HG02970 (cell line): Measurements from ENCODE around the gene BTN2A1.

Source experiments
- ATAC-seq: cut with Tn5 transposase; IDR thresholded peaks from one replicate; pipeline ENCODE4 v1.9.1; 2021; ENCODE audit warnings: mild to moderate bottlenecking, moderate library complexity, moderate number of reproducible peaks; ENCODE audit not compliant: unreplicated experiment, low FRiP score

BTN2A1 gene

DNA sequence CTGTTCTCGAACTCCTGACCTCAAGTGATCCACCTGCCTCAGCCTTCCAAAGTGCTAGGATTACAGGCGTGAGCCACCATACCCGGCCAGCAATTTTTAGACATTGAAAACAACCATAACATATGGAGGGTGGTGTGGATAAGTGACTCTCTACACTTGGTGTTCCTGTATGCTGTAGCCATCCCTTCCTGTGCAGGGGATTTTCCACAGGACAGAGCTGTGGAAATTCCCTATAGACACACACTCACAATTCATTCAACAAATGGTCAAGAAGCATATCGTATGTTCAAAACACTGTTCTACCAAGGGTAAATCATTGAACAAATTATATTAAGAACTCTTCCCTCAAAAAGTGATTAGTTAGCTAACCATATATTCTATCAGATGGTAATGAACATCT, 6.3 kb downstream of the BTN2A1 start:
- ATAC-seq, result no peak

DNA sequence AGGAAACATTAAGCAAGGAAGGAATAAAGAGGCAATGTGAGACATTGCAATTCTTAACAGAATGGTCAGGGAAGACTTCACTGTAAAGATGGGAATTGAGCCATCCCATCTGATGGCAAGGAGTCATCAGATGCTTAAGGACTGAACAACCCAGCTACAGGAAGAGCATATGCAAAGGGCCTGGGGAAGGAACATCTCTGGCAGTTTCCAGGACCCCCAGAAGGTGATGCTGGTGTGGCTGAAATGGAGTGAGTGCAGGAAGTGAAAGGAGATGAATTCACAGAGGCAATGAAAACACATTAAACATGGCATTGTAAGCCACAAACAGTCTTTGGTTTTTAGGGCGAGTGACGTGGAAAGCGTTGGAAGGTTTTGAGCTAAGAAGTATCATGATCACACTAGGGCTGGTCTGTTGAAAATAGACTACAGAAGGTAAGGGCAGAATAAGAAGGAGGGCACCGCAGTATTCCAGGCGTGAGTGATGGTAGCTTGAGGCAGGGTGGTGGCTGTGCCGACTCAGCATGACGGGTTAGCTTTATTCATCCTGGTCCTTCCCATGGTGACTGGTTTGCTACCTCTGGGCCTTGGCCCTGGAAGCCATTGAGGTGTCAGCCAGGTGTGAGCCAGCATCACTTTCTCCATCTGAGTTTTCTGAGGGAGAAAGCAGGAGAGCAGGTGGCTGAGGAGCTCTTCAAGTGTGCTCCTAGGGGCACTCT, 6.8 kb downstream of the BTN2A1 start:
- no peak for ATAC-seq

DNA sequence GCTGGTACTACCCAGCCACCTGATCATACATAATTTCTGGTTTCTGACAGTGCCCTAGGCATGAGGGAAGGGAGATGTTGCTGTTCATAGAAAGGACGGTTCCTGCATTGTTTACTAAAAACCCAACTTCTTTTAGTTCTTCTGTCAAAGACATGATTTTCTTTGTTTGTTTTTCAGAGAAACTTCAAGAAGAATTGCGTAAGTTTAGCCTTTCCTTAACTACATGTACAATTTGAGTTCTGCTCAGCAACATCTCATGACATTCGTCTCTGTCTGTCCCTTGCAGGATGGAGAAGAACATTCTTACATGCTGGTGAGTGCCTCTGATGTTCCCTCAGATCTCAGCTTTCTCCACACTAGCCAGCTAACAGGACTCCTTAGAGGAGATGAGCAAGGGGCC, 8.0 kb downstream of the BTN2A1 start:
- ATAC-seq, result no peak

- no peak for ATAC-seq
Measured at GRCh38 chr6:26468829-26469228, 11.1 kb downstream of the BTN2A1 start.

GRCh38 chr6:26470643-26471042, 12.9 kb downstream of the BTN2A1 start:
- no peak for ATAC-seq

- no peak for ATAC-seq
Measured at GRCh38 chr6:26471970-26472369, 14.2 kb downstream of the BTN2A1 start.

- ATAC-seq, result no peak
Measured at GRCh38 chr6:26472549-26473290, 15.0 kb downstream of the BTN2A1 start.

GRCh38 chr6:26473429-26473757, 15.6 kb downstream of the BTN2A1 start:
- no peak for ATAC-seq

GRCh38 chr6:26473758-26474438, 16.1 kb downstream of the BTN2A1 start:
- peak; percentile 92 for ATAC-seq

- ATAC-seq, result no peak
Measured at GRCh38 chr6:26474439-26474881, 16.7 kb downstream of the BTN2A1 start.

GRCh38 chr6:26475823-26476729, 18.3 kb downstream of the BTN2A1 start:
- no peak for ATAC-seq

- no peak for ATAC-seq
Measured at GRCh38 chr6:26476896-26477295, 19.1 kb downstream of the BTN2A1 start.

GRCh38 chr6:26477426-26477825, 19.7 kb downstream of the BTN2A1 start:
- ATAC-seq, result no peak

DNA sequence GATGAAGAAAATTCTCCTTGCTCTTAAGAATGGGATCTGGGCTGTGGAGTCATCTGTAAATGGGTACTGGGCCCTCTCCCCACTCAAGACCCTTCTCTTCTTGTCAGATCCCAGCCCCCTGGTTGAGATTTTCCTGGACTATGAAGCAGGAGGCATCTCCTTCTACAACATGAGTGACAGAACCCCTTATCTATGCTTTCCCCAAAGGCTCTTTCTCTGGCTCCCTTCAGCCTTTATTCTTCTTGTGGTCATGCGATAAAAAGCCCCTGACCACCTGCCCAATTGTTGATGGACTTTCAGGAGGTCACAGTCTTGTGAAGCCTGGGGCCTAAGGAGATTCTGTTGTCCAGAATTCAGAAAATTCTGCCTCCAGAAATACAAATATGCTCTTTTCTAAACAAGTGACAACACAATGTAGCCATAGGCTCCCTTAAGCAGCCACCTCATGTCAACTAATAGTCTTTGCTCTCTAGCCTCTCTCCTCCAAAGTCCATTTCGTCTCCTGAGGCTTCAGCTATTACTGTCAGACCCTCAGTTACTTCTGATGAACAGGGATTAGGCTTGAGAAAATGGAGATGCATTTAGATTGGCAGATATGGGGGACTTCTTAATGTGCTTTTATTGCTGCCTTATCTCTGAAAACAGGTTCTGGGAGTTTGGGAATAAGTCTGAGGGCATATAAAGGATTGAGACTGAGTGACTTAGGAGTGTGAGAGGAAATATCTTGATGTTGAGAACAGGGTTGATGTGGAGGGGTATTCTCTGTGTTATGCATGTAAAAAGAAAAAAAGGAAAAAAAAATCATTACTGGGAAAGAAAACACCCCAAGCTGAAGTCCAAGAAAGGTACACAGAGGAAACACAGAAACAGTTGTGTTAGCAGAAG, 20.6 kb downstream of the BTN2A1 start:
- ATAC-seq, result no peak

DNA sequence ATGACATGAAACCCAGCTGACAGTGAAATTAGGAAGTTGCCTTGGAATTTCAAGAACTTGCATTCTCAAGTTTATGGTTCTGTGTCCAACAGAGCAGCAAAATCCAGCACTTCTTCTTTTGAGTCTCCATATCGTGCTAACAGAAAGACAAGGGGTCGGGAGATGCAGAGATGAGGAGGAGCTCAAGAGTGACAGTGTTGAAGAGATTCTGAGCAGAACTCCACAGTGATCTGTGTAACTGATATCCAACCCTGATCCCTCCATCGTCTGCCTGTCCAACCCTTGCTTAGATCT, 21.2 kb downstream of the BTN2A1 start:
- no peak for ATAC-seq

GRCh38 chr6:26482338-26482737, 24.6 kb downstream of the BTN2A1 start:
- no peak for ATAC-seq

GRCh38 chr6:26483727-26484126, 26.0 kb downstream of the BTN2A1 start:
- no peak for ATAC-seq

DNA sequence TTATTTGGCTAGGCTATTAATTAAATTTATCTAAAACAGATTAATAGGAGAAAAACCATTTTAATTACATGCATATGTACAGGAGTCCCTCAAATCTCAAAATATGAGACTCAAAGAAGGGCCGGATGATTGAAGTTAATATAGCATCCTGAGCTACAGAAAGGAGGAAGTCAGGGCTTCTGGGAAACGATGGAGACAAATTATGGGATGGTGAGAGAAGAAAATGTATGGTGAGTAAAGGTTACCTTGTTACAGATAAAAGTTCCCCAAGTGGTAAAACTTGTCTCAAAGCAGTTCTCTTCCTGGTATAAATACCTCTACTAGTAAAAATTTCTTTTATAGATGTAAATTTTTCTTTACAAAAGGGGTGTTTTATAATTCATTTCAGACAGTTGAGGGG, 26.4 kb downstream of the BTN2A1 start:
- no peak for ATAC-seq

DNA sequence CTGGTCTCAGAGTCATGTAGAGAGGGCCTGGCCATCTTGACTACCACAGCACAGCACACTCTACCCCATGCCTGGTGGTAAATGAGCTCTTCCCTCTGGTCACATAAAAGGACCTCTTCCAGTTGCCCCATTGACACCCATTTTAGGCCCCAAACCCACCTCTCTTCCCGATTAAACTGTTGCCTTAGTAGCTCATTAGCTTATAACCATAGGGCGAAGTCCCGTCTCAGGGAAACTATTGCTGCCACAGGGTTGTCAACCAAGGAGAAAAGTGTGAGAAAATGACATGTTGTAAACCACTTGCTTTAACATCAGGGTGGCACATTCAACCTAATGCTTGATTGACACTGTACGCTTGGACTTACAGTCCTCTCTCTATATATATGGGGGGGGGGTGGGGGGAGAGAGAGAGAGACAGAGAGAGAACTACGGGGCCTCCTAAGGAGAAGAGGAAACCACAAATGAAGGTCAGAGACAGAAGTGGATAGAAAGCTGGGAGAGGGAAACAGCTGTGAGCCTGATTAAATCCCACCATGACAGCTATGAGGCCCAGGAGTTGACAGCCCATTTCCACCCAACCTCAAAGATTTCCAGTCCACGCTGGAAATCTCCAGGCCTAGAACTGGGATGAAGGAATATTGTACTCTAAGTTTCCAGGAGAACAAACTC, 27.5 kb downstream of the BTN2A1 start:
- ATAC-seq, result no peak
